AG04449 (cell line): ENCODE results near the gene RASGRP4.
"Not testable (repeated sequence)": the region's sequence is repeated elsewhere in the genome, so short reads cannot be mapped to it uniquely, and the experiment has no call there.

Experiments used
- CTCF ChIA-PET: fragments of 350-600 bp; formaldehyde crosslinking; extraction: SDS; loops from one replicate; lab custom pipeline; 2021; ENCODE audit warnings: antibody characterized with exemption; lab: Yijun Ruan, JAX
- POLR2A ChIA-PET: fragments of 400-600, 350-600 bp; formaldehyde crosslinking; extraction: SDS; loops from one replicate; lab custom pipeline; 2020; ENCODE audit warnings: antibody characterized with exemption, inconsistent platforms; lab: Yijun Ruan, JAX
- DNase-seq: peaks from one replicate; pipeline ENCODE4 v3.0.0-alpha.2; 2010; ENCODE audit warnings: low read depth, low spot score
- H3K4me3 ChIP-seq: 2 replicates; pipeline ENCODE4 v1.5.1; 2011; ENCODE audit warnings: low read depth, mild to moderate bottlenecking, control low read depth, low read length
- TF ChIP-seq, protein P1 (sequence below): IDR thresholded peaks from one replicate; pipeline ENCODE4 v1.5.1; 2011; ENCODE audit warnings: mild to moderate bottlenecking, moderate library complexity, low read length, control low read depth, inconsistent platforms; ENCODE audit not compliant: insufficient read depth; ENCODE audit errors: missing control alignments

The RASGRP4 gene

DNA sequence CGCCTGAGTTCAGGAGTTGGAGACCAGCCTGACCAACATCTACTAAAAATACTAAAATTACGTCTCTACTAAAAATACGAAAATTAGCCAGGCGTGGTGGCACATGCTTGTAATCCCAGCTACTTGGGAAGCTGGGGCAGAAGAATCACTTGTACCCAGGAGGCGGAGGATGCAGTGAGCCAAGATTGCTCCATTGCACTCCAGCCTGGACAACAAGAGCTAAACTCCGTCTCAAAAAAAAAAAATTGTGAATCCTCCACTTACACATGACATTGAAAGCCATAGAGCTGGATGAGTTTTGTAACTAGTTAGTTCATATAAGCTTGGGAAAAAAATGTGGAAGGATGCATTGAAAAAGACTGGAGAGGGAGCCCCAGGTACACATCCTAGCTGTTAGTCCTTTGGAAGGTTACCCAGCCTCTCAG, 52.1 kb downstream of the RASGRP4 start:
- TF ChIP-seq, protein P1, sequence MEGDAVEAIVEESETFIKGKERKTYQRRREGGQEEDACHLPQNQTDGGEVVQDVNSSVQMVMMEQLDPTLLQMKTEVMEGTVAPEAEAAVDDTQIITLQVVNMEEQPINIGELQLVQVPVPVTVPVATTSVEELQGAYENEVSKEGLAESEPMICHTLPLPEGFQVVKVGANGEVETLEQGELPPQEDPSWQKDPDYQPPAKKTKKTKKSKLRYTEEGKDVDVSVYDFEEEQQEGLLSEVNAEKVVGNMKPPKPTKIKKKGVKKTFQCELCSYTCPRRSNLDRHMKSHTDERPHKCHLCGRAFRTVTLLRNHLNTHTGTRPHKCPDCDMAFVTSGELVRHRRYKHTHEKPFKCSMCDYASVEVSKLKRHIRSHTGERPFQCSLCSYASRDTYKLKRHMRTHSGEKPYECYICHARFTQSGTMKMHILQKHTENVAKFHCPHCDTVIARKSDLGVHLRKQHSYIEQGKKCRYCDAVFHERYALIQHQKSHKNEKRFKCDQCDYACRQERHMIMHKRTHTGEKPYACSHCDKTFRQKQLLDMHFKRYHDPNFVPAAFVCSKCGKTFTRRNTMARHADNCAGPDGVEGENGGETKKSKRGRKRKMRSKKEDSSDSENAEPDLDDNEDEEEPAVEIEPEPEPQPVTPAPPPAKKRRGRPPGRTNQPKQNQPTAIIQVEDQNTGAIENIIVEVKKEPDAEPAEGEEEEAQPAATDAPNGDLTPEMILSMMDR: no peak
- POLR2A ChIA-PET: interaction anchor here (0.5 to 1.7 kb wide), 11 partner anchors 10 to 467 kb away, joined by 3 to 35 read pairs (median 4); partner anchors contain the start of genes FAM98C, GGN, PPP1R14A and SIPA1L3
- H3K4me3 ChIP-seq: peak overlapping the region; percentile 83
- CTCF ChIA-PET: interaction anchor here (0.7 to 5.3 kb wide), 15 partner anchors 9 to 469 kb away, joined by 3 to 45 read pairs (median 3); partner anchors contain the start of genes CATSPERG, FAM98C and GGN
- DNase-seq: no peak

- POLR2A ChIA-PET: no interaction called here
- DNase-seq: no peak
- TF ChIP-seq, protein P1: no peak
- H3K4me3 ChIP-seq: no peak overlapping the region
- CTCF ChIA-PET: interaction anchor here (1.4 kb wide), 1 partner anchor 32 kb away, joined by 4 read pairs; the partner anchor contains the start of gene FAM98C
Measured at GRCh38 chr19:38371081-38371480, 54.9 kb downstream of the RASGRP4 start.

- POLR2A ChIA-PET: no interaction called here
- CTCF ChIA-PET: interaction anchor here (1.3 to 1.4 kb wide), 2 partner anchors 33 to 35 kb away, joined by 3 to 4 read pairs; partner anchors contain the start of gene FAM98C
- TF ChIP-seq, protein P1: no peak
- H3K4me3 ChIP-seq: no peak overlapping the region
- no peak for DNase-seq
Measured at GRCh38 chr19:38370299-38370698, 55.7 kb downstream of the RASGRP4 start.

GRCh38 chr19:38369584-38369983, 56.4 kb downstream of the RASGRP4 start:
- ChIA-PET POLR2A (interaction anchor here (0.6 kb wide), 1 partner anchor 12 kb away, joined by 4 read pairs; no protein-coding TSS in a partner anchor), CTCF (interaction anchor here (1.3 kb wide), 1 partner anchor 35 kb away, joined by 3 read pairs; no protein-coding TSS in a partner anchor)
- no peak for DNase-seq
- no peak overlapping the region for H3K4me3 ChIP-seq
- TF ChIP-seq, protein P1: no peak

- POLR2A ChIA-PET: no interaction called here
Measured at GRCh38 chr19:38367041-38367440, 59.0 kb downstream of the RASGRP4 start.

DNA sequence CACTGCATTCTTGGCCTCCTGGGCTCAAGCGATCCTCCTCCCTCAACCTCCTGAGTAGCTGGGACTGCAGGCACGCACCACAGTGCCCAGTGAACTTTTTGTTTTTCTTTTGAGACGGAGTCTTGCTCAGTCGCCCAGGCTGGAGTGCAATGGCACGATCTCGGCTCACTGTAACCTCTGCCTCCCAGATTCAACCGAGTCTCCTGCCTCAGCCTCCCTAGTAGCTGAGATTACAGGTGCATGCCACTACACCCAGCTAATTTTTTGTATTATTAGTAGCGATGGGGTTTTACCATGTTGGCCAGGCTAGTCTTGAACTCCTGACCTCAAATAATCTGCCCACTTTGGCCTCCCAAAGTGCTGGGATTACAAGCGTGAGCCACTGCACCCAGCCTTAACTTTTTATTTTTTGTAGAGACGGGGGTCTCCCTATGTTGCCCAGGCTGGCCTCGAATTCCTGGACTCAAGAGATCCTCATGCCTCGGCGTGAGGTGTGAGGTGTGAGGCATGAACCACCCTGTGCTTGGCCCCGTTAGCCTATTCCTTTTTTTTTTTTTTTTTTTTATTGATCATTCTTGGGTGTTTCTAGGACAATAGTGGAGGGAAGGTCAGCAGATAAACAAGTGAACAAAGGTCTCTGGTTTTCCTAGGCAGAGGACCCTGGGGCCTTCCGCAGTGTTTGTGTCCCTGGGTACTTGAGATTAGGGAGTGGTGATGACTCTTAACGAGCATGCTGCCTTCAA, 62.9 kb downstream of the RASGRP4 start:
- peak overlapping the region; percentile 63 for H3K4me3 ChIP-seq
- ChIA-PET POLR2A (interaction anchor here (1.2 kb wide), 1 partner anchor 11 kb away, joined by 5 read pairs; the partner anchor contains the start of gene PSMD8), CTCF (interaction anchor here (0.8 kb wide), 1 partner anchor 130 kb away, joined by 3 read pairs; no protein-coding TSS in a partner anchor)
- DNase-seq: not testable (repeated sequence)

More at GRCh38 chr19:38367041-38367440, 59.0 kb downstream of the RASGRP4 start:
- CTCF ChIA-PET: interaction anchor here (1.2 kb wide), 1 partner anchor 123 kb away, joined by 3 read pairs; no protein-coding TSS in a partner anchor
- TF ChIP-seq, protein P1: no peak
- DNase-seq: no peak
- H3K4me3 ChIP-seq: no peak overlapping the region
